GM21723 (cell line): ENCODE measurements around the gene APOA1.

Experiments
- ATAC-seq: cut with Tn5 transposase; IDR thresholded peaks from one replicate; pipeline ENCODE4 v1.9.1; 2021; ENCODE audit warnings: mild to moderate bottlenecking, moderate library complexity; ENCODE audit not compliant: unreplicated experiment

Gene APOA1

GRCh38 chr11:116791813-116792143 lies 45.6 kb downstream of the APOA1 start, which contains the start of gene APOA5:
TSS of gene APOA5 (minus strand) at chr11:116791879. CDS start at chr11:116791860, 19 bp downstream.
- no peak for ATAC-seq

GRCh38 chr11:116791002-116791812 lies 46.2 kb downstream of the APOA1 start:
- ATAC-seq = peak; percentile 37

- ATAC-seq = no peak
Observed at GRCh38 chr11:116790167-116791001, 47.0 kb downstream of the APOA1 start.

GRCh38 chr11:116788975-116789374 lies 48.4 kb downstream of the APOA1 start:
- no peak for ATAC-seq

- ATAC-seq = no peak
Observed at GRCh38 chr11:116788534-116788933, 48.9 kb downstream of the APOA1 start.

- ATAC-seq = peak; percentile 91
Observed at GRCh38 chr11:116787786-116788486, 49.5 kb downstream of the APOA1 start, which contains the start of gene ZPR1. TSS of gene ZPR1 (minus strand) at chr11:116788023. CDS start at chr11:116787990, 33 bp downstream.

GRCh38 chr11:116787436-116787785 lies 50.0 kb downstream of the APOA1 start:
- ATAC-seq = no peak

- no peak for ATAC-seq
Observed at GRCh38 chr11:116786966-116787365, 50.5 kb downstream of the APOA1 start.

- no peak for ATAC-seq
Observed at GRCh38 chr11:116786326-116786725, 51.1 kb downstream of the APOA1 start.
